ENCODE data around the gene GPR61.

The GPR61 gene

DNA sequence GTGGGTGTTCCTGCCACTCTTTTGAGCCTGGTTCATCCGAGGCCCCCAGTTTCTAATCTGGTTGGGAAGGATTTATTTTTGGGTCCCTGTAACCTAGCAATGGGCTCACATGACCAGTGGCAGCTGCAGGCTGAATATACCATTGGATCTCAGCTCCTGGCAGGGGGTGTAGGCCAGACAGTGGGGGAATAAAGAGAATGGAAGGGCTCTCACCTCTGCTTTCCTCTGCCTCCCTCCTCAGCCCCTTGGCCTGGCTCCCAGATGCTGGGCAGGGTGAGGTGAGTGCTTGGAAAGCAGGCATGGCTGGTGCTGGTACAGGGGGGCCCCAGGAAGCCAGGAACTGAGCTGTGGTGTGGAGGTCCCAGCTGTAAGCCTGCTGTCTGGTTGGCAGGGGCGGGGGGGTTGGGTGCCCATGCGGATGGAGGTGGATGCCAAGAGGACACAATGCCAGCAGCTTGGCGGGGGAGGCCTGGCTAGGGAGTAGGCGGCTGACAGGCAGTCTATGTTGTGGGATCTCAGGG, 3.6 kb upstream of the GPR61 start:
- no peak for DNase-seq (ENCODE audit: low spot score)

DNA sequence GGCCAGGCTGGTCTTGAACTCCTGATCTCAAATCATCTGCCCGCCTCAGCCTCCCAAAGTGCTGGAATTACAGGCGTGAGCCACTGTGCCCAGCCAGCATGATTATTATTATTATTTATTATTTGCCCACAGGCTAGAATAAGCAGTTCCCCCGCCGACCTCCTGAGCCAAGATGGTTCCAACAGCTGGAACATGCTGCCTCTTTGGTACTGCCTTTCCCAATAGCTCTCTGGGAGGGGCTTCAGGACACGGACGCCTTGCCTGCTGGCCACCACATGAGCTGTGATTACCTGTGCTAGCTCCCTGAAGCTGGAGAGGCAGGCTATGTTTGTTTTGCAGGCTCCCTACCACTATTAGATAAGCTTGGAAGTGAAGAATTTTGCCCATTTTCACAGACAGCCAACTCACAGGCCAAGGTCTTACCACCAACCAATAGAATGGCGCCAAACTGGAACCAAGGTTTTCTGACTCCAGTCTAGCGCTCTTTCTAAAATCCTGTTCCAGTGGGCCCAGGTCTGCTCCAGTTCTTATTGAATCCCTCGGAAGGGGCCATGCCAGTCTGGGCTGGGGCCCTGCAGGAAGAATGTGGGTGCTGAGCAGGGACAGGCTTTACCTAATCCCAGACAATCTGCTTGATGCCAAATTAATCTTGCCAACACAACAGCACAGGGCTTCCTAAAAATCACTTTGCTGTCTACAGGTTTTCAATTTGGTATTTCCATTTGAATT, 2.1 kb upstream of the GPR61 start:
- no peak for DNase-seq (ENCODE audit: low spot score)

DNA sequence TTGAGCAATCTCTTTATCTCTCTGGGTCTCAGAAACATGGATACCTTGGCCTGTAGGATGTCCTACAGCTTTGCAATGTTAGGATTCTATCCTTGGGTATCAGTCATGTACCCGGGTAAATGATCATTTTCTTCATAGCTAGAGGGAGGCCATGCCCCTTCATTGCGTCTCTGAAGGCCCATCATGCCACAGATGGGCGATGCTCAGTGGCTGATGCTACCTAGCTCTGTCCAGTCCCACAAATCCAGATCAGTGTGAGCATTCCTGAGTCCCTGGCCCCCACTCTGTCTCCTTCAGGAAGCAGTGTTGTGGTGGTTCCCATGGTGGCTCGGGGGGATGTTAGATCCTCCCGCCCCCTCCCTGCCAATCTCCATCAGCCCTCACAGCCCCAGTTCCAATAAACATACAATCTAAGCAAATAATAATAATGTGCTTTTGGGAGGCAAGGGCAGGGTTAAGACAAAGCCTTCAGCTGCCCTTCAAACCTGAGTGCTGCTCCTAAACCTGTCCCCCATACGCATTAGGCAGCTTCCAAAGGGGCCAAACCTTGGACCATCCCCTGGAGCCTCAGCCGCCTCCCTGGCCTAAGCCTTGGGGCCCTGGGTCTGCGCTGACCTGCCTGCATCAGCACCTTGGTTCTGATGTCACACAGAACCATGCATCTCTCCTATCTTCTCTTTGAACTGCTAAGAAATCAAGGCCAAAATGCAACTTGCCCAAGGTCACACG, 681 bp upstream of the GPR61 start:
- DNase-seq (ENCODE audit: low spot score), result no peak

DNA sequence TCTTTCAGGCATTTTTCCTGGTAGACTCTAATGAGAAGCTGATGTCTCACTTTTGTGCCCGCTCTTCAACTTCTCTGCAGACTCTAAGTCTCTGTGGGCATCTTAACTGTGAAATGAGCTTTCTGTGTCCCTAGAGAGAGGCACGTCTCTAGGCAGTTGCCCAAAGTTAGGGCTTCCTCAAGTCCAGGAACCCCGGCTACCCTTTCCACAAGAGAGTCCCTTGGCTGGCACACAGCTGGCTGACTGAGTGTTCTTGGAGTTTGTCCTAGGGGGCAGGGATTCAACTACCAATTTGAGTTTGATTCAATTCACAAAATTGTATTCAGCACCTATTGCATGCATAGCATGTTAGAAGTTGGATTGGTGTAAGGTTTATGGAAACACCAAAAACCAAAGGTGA, 1.4 kb downstream of the GPR61 start:
- DNase-seq (ENCODE audit: low spot score), result no peak

DNA sequence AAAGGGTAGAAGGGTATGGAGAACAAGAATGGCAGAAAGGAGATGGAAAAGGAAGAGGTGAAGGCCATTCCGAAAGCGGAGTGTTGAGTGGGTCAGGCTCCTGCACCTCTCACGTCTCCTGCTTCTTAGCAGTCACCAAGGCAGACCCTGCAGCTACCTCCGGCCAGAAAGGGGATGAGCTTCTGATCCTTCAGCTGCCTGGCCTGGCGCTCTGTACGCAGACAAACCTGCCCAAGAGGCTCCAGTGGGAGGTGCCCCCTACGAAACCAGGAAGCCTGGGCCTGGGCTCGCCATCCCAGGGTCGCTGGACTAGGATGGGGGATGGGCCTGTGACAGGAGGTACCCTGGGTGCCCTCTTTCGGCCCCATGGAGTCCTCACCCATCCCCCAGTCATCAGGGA, 3.0 kb downstream of the GPR61 start:
- DNase-seq (ENCODE audit: low spot score), result no peak

DNA sequence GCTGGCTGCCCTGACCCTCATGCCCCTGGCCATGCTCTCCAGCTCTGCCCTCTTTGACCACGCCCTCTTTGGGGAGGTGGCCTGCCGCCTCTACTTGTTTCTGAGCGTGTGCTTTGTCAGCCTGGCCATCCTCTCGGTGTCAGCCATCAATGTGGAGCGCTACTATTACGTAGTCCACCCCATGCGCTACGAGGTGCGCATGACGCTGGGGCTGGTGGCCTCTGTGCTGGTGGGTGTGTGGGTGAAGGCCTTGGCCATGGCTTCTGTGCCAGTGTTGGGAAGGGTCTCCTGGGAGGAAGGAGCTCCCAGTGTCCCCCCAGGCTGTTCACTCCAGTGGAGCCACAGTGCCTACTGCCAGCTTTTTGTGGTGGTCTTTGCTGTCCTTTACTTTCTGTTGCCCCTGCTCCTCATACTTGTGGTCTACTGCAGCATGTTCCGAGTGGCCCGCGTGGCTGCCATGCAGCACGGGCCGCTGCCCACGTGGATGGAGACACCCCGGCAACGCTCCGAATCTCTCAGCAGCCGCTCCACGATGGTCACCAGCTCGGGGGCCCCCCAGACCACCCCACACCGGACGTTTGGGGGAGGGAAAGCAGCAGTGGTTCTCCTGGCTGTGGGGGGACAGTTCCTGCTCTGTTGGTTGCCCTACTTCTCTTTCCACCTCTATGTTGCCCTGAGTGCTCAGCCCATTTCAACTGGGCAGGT, 3.8 kb downstream of the GPR61 start:
- DNase-seq (ENCODE audit: low spot score), result no peak

DNA sequence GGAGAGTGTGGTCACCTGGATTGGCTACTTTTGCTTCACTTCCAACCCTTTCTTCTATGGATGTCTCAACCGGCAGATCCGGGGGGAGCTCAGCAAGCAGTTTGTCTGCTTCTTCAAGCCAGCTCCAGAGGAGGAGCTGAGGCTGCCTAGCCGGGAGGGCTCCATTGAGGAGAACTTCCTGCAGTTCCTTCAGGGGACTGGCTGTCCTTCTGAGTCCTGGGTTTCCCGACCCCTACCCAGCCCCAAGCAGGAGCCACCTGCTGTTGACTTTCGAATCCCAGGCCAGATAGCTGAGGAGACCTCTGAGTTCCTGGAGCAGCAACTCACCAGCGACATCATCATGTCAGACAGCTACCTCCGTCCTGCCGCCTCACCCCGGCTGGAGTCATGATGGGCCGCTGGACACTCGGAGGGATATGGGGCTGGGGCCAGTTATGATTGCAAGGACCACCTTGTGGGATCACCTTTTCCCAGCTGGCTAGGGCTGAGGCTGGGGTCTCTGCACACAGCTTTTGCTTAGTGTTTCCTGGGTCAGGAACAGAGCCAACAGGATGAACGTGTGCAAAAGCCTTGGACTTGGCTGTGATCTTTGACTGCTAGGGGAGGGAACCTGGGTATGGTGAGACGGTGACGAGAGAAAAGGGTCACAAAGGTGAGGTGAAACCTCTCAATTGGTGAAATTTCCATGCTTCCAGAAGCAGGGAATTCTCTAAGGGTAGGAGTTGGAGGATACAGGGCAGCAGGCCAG, 4.5 kb downstream of the GPR61 start:
- DNase-seq (ENCODE audit: low spot score), result no peak

DNA sequence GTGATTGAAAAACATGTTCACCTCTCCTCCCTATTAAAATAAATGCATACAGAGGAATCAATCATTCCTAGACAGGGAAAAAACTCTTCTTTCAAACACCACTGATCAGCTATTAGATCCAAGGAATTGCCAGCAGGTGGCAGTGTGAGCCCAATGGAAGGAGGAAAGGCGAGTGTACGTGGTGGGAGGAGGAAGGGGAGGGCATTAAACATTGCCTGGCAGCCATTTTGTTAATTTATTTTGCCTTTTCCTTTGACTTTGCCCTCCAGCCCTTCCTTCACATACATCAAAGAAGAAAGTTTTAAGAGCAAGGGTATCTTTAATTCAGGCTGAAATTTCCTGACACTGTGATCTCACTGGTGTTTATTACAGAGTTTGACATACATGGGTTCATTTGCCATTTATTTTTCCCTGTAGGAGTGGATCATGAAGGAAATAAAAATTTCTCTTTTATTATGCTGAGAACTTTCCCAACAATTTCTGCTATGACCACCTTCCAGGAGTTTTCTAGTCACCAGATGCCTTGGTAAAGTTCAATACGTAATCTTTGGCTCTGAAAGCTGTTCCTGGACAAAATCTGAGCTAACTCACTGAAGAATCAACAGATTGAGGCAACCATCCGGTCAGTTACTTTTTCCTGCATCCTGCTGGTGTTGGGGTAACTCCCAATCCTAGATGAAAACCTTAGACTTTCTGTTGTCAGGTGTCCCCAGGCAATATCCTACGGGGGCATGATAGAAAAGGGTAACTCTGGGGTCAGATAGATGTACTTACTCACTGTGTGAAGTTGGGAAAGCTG, 6.8 kb downstream of the GPR61 start:
- peak; percentile 95 for DNase-seq (ENCODE audit: low spot score)

DNA sequence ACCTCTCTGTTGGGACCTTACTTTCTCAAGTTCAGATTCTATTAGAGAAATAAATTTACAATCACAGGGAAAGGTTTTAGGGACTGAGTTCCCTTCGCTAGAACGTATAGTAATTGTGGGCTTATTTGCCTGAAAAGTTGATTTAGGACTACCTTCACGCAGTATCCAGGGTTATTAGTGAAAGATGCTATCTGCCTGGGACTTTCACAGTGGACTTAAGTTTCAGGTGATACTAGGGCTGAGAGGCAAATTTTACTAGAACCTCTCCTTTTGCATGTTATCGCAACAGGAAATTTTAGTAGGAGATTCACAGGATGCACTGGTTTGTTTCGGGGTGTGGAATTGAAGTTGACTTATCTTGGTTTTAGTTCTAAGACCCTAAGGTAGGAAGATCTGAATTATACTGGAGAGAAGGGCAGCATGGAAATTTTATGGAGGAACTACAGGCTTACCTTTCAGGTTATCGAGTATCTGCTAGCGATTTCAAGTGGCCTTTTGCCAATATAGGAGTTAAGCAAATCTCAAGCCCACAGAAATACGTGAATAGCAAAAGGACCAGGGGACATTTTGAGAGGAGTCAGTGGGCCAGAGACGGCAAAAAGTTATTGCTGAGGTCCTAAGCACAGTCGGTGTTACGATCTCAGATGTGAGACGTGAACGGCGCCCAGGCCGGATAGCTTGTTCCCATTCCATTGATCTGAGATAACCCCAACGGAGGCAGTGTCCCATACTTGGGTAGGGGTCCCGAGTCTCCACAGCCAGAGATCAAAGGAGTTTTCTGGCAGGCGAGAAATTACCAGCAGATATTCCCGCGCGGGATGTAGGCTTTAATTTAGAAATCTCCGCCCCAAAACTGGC, 8.0 kb downstream of the GPR61 start:
- DNase-seq (ENCODE audit: low spot score), result peak; percentile 54

DNA sequence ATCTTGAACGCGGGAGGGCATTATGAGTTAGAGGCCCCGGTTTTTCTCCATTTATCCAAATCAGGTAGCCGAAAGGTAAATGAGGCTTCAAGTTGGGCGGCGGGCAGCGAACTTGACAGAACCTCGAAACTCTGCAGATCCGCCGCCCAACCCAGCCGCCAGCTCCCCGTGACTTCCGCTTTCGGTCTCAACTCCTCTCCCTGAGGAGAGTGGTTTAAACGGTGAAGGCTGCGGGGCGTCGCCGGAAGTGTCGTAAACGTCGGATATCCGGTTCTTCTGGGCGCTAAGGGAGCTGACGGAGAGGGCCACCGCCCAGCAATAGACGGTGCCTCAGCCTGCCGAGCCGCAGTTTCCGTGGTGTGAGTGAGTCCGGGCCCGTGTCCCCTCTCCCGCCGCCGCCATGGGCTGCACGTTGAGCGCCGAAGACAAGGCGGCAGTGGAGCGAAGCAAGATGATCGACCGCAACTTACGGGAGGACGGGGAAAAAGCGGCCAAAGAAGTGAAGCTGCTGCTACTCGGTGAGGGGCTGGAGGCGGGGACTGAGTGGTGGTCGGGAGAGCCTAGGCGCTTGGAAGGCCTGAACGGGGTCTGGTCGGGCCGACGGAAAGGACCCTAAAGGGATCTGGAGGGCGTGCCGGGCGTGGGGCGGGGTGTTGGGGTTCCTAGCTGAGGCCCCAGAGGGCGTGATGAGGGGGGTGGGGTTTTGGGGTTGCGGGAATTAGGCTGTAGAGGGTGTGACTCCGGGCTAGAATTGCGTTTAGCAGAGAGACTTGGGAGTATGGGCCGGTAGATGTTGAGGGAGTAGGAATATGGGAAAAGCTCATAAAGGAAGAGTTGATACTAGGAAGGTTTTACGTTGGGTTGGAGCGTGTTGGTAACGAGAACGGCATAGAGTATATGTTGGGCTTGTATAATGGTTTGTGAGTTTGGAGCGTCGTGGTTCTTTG, 8.9 kb downstream of the GPR61 start, which contains the start of gene GNAI3:
GNAI3 (plus strand) TSS at position 295 of the 947 bp plus-strand sequence; CDS start at position 401, 106 bp downstream.
- DNase-seq (ENCODE audit: low spot score), result peak; percentile 98

DNA sequence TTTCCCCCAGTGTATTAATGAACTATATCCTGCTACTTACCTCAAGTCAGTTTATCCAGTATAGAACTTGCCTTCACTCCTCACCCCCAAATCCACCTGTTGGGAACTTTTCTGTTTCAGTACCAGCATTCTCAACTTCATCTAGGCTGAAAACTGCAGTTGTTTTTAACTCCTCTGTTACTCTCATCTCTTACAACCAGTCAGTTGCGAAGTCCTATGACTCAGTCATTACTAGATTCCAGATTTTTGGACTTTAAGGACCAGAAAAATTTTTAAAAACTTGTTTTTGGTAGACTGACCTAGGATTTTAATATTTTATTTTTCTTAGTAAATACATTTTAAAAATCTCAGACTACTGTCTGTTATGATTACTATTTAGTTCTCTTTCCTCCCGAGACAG, 16.9 kb downstream of the GPR61 start:
- no peak for DNase-seq (ENCODE audit: low spot score)

DNA sequence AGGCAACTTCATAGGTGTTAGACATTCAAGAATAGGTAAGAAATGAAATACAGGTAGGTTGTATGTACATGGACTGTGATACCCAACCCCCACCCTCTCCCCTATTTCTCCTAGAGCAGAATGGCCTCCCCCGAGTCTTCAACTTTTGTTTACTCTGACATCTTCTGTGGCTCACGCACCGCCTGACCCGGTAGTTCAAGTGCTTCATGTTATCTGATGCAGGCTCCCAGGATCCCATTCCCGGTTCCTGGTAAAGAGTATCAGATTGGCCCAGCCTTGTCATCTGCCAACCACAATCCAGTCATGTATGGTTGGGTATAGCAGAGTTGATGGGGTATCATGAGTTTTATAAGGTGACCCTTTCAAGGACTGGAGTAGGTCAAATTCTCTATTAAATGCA, 17.8 kb downstream of the GPR61 start:
- DNase-seq (ENCODE audit: low spot score), result no peak

DNA sequence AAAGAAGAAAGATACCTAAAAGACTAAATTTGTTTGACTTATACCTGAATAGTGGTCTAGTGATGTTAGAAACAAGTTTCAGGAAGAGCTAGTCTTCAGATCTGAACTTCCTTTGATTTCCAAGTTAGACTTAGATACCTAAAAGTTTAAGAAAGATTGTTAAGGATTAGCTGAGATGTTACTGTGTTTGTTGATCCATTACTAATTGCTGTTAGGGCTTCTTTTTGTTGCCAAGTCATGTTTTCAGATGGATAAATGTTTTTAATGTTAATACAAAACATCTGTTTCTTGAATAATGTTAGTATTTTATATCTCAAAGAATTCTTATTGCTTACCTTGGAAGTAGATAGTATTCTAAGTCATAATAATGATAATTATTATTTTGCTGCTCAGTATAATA, 20.3 kb downstream of the GPR61 start:
- no peak for DNase-seq (ENCODE audit: low spot score)

DNA sequence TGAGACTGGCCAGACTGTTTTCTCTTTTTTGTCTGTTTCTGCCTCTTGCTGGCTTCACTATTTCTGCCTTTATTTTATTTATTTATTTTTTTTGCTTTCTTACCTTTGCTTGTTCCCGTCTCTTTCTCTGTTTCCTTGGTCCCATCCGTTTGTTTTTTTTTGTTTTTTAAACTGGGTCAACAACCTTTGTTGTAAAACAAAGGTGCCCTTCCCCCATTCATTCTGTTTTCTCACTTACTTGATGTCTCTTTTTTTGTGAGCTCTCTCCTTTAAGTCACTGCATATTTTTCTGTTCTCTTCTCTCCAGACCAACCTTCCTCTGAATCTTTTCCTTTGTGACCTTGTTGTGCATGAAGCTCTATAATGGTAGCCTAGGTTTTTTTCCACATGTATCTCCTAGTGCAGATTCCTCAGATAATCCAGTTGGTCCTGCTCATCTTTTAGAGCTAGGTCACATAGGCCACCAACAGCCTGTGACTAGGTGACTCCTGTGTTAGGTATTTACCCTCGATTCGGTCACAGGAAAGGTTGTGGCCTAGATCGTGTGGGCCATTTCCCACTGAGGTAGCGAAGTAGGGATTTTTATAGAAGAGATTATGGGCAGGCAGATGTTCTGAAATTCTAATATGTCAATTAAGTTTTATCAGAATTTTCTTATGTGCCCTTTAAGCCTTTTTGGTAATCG, 24.7 kb downstream of the GPR61 start:
- no peak for DNase-seq (ENCODE audit: low spot score)

DNA sequence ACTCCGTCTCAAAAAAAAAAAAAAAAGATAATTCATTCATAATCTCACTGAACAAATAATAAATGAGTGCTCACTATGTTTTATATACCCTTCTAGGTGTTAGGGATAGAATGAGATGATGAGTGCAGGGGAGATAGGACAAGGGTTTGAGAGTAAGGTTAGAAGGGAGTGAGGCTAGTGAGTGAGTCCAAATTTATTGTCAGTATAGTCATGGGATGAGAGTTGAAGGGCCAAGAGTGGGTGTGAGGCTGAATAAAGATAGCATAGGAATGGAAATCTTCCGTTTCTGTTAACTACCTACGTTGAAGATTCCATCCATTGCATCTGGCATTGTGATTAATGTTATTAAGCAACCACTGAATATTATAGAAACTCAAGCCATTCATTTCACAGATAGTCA, 25.6 kb downstream of the GPR61 start:
- DNase-seq (ENCODE audit: low spot score), result no peak

DNA sequence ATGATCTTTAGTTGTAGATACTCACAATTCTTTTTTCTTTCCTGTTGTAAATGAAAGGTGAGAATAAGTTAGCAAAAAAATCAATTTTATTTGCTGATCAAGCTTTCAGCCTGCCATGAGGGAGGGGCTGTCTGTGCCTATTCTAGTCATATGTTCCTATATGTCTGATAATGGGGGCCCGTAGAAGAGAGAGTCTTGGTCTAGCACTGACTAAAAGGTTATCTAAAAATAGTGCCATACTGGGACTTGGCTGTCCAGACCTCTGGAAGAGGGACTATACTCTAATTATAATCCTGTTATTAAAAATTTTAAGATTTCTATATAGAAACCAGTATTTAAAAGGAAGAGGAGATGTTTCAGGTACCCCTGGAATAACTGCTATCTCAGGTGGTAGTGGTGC, 27.3 kb downstream of the GPR61 start:
- no peak for DNase-seq (ENCODE audit: low spot score)

DNA sequence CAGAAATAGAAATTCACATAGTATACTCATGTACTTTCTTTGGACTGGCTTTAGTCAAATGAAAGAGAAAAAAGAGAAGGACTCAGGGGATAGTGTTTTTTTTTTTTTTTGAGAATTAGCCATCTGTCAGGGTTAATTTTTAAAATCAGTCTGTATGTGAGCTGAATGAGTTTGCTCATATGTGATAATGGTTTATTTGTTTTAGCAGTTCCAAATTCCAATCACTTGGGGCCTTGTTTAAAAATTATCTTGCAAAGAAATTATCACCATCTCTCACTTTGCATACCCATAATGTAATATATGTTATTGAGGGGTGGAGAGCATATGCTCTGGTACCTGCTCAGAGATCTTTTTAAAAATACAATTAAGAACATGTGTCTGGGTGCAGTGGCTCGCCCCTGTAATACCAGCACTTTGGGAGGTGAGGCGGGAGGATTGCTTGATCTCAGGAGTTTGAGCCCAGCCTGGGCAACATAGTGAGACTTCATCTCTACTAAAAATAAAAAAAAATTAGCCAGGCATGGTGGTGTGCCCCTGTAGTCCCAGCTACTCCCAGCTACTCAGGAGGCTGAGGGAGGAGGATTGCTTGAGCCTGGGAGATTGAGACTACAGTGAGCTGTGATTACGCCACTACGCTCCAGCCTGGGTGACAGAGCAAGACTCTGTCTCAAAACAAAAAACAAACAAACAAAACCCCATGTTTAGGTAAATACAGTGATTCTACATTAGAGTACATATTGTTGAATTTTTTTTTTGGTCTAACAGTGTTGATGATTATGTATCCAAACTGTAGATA, 28.4 kb downstream of the GPR61 start:
- no peak for DNase-seq (ENCODE audit: low spot score)

DNA sequence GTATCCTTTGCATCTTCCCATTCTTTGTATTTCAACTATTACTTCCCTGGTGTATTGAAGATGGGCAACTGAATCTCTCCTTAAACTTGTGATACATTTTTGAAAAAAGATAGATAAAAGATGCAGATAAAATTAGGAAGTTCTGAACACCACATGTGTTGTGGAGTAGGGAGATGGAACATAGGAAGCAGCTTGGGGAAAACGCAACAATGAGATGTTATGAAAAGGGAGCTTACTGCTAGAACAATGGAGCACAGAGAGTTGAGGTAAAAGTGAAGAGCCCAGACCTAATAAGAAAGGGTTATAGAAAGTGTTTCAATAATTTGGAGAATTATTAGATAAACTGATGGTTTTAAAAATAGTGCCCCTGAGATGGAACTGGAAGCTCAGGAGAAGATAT, 29.7 kb downstream of the GPR61 start:
- no peak for DNase-seq (ENCODE audit: low spot score)

Data from NAMALWA (cell line).